HG03159 (cell line): ENCODE results near the gene KY.
"Not testable (repeated sequence)": the region's sequence is repeated elsewhere in the genome, so short reads cannot be mapped to it uniquely, and the experiment has no call there.

Experiments used
- ATAC-seq: cut with Tn5 transposase; IDR thresholded peaks from one replicate; pipeline ENCODE4 v1.9.1; 2021; ENCODE audit warnings: mild to moderate bottlenecking, moderate library complexity; ENCODE audit not compliant: unreplicated experiment

Gene KY

DNA sequence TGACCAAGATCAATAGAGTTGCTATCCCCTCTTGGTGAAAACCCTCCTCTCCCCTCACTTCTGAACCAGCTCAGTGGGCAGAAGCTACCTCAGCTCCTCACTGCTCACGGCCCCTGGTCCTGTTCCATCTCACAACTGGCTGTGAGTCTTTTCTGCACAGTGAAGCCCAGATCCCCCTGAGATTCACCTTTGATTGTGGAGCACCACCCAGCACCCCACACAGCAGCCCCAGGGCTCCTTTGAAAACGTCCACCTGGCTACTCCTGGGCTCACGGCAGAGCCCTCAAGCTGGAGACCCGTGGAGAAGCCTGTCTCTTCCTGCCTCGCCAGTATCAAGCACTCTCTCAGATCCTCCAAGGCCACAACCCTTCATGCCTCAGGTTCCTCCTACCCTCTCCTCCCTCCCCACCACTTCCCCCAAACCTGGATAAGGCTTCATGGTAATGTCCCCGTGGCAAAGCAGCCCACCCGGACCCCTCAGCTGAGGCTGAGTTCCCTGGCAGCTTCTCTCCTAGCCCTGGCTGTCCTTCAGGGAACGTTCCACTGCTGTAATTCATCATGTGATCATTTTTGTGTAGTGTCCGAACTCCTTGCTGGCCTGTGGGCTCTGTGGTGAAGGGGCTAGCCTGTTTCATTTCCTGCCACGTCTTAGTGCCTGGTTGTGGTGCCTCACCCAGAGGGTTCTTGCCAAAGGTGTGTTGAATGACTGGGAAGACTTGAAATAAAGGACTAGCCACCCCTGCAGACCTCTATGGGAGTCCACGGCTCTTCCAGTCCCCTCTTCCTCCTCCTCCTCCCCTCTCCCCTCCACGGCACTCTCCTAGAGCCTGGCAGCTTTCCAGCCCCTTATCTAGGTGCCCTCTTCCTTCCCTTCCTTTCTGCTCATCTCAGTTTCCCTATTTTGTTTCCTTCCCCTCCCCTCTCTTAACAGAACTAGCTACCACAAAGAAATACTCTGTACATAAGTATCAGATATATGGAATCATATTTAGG lies 44.5 kb downstream of the KY start:
- ATAC-seq = no peak

DNA sequence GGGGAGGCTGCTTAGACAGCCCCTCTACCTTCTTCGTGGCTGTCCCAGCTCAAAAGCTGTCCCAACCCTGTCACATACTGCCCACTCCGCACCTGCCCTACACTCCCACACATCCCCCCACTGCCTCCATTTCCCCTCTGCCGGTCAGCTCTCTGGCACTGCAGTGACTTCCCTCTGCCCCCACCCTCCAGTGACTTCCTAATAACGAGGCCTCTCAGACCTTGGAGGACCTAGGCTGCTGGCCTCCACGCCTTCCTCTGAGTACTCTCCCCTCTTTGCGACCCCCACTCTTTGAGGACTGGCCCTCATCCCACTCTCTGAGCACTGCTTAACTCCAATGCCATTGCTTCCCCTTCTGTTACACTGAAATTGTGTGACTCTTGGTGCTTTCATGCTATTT lies 45.3 kb downstream of the KY start:
- no peak for ATAC-seq

DNA sequence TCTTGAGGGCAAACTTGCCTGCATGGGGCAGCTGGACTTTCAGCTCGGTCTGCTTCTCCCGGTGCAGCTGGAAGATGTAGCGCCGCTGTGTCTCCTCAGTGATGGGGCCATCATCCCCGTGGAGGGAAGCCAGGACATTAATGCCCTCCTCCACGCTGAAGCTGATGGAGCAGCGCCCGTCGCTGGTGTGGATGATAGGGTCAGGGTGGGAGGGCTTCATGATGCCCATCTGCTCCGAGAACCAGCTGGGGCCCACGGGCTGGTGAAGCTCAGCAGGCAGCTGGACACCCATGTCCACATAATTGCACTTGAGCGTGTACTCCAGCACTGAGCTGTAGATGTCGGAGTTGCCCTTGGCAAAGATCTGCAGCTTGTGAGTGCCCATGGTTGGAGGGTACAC lies 46.9 kb downstream of the KY start:
- ATAC-seq = no peak

DNA sequence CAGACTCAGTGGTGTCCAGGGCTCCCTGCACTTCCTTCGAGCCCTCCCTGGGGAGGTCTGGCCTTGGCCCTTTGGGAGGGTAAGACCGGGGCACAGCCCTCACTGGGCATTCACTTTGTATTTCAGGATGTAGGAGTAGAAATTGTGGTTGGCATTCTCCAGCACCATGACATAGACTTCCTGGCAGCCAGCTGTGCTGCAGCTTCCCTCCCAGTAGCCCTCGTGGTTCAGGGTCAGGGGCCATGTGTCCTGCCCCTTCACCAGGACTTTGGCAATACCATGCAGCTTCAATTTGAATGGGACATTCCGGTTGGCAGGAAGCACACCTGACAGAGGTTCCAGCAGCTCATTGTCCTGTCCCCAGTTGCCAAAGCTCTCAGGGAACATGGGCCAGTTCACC lies 47.3 kb downstream of the KY start:
- no peak for ATAC-seq

DNA sequence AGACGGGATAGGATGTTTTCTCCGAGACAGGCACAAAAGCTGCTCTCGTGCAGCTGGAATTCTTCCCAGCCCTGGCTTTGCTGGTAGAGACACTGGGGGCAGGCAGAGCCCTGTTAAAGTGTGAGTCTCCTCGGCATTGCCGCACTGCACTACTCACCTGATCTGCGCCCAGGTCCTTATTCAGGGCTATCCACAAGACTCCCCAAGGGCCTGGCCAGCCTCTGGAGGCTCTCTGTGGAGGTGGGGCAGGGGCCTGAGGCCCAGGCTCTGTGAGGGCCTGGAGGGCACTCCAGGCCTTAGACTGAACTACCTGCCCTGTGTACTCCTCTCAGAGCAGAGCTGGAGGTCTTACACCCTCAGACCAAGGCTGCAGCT lies 48.4 kb downstream of the KY start:
- no peak for ATAC-seq

DNA sequence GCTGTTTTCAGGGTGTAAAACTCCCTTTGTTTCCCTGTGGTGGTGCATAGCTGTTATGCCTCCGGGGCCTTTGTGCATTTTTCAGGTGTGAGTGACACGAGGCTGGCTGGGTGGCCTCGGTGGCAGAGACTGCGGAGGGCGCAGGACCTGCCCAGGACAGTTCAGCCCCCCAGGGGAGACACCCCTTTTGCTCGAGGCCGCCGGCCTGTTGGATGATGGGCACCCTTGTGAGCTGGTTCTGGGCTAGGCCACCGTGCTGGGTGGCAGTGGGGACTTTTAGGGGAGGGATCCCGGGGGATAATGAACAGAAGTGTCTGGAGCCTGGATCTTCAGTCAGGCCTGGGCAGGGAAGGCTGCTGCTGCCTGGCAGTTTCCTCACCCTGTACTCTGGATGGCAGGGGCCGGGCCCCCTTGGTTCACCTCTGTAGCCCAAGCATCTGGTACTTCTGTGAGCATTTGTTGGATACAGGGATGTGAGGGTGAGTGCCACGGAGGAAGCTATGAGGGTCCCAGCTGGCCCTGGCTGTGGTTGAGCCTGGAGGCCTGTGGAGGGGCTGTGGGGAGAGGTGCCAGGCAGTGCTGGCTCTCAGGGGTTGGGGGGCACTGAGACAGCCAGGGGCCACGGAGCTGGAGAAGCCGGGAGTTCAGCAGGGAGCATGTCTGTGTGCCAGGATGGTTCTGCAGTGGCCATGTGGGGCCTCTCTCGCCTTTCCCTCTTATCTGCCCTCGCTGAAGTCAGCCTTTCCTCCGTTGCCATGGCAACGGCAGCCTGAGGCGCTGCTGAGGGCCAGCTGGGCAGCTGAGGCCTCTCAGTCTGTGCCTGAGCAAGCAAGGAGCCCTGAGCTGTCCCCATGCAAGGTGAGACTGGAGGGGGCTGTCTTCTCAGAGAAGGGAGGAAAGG lies 49.0 kb downstream of the KY start:
- no peak for ATAC-seq

DNA sequence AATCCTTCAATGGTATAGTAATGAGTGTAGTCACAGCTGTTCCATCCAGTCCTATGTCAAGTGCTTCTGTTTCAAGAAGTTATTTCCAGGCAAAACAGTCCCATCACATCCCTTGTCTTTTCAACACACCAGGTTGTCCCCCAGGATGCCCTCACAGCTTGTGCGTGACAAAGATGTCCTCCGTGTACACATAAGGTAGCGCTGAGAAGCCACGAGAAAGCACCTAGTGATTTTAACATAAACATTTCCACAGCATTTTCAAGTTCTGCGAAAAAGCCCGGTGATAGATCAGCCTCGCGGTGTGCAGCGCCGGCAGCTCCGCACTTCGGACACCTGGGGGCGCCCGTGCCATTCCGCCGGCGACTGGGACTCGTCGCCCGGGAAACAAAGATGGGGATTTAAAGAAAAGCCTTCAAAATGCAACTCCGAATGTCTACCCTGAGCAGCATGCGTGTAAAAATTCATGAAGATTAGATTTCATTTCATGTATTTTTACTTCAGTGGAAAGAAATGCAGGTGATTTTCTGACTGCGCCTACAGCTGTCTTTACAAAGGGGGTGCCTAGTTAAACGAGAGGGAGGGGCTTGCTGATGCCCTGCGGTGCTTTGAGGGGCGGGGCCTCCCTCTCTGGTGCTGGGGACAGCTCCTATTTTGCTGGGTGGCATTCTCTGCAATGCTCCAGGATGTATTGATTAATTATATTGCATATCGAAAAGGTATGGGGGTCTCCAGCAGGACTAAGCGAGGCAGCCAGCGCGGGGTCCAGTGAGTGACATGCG lies 49.9 kb downstream of the KY start:
- ATAC-seq = peak; percentile 70

DNA sequence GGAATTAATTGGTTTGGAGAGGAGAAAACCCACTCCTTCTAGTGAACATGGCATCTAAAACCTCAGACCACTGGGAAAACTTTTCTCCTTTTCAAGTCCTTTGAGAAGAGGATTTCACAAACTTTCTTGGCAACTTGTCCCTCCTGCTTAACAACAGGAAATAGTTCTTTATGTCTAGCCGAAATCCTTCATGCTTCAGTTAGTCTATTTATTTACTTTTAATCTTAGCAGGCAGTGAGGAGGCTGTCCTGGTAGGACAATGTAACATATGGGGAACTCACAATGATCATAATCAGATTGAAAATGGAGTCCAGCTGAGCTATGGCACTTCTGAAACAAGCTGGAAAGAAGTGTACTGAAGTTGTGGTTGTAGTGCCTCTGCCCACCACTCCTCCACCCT lies 50.6 kb downstream of the KY start:
- ATAC-seq = no peak

DNA sequence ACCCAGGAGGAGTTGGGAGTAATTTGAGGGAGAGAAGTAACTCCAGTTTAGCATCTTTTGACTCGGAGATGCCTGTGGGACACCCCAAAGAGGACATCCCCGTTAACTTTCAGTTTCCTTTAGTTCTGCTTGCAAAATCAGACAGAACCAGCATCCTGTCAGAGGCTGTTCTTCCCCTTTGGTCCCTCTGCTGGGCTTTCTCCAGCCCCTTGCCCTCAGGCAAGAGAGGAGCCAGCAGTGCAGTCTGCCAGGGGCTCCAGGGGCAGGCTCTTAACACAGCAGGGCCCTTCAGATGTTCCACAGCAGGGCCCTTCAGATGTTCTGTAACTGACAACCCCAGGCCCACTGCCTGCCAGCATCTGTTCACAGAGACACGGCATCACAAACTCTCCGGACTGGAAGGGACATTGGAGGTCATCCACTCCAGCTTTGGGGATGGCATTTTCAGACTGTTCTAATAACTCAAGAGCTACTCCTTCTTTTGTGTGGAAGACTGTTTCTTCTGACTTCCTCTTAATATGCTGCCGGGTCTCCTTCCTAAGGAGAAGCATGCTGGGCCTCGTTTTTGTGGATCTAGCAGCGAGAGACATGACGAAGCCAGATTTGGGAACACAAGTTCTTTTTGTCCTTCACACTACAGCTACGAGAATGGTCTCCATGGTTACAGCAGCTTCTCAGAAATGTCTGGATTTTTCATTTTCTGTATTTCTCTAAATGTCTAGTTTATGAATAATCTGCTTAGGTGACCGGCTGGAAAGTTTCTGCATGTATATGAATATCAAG lies 51.9 kb downstream of the KY start:
- no peak for ATAC-seq

DNA sequence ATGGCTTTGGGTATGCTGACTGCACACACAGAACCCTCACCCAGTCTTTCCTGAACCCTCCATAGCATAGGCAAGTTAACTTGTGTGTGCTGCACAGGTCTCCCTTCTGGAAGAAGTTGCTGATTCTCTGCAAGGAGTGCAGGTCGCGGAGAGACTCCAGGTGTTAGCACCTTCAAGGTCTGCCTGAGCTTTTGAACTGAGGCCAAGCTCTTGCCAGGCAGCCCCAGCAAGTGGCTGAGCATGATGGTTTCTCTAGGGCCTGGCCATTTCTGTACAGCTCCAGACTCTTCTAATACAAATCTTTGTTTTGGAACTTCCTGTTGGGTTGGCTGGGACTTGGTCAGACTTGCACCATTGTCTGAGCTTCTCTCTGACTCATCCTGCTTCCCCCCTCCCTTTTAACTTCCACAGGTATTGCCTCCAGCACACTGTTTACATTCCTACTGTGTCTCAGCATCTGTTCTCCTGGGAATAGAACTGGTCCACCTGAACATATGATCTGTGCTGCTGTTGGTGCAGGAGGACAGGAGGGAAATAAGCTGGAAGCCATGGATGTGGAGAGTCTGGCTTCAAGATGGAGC lies 53.3 kb downstream of the KY start:
- ATAC-seq = no peak

DNA sequence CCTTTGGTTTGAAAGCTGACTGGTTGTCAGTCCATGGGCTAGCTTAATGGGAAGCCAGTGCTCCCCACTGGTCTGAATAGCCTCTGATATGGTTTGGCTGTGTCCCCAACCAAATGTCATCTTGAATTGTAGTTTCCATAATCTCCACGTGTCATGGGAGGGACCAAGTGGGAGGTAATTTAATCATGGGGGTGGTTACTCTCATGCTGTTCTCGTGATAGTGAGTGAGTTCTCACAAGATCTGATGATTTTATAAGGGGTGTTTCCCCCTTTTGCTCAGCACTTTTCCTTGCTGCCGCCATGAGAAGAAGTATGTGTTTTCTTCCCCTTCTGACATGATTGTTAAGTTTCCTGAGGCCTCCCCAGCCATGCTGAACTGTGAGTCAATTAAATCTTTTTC lies 55.8 kb downstream of the KY start:
- not testable (repeated sequence) for ATAC-seq

DNA sequence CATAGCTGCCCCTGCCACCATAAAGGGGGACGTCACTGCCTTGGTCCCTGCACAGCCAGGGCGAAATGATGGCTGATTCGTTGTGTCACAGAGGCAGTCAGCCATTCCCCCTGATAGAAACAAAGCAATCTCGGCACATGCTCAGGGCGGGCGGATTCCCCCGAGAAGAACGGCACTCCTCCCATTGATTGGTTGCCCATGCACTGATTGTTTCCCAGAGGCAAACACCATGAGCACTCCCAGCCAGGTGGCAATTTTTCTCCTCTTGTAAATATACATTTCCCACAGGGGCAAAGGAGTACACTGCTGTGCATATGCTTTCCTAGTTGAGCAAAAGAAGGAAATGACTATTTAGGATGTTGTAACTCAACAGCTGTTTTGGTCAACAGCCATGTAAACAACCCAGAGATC lies 56.5 kb downstream of the KY start:
- ATAC-seq = no peak

DNA sequence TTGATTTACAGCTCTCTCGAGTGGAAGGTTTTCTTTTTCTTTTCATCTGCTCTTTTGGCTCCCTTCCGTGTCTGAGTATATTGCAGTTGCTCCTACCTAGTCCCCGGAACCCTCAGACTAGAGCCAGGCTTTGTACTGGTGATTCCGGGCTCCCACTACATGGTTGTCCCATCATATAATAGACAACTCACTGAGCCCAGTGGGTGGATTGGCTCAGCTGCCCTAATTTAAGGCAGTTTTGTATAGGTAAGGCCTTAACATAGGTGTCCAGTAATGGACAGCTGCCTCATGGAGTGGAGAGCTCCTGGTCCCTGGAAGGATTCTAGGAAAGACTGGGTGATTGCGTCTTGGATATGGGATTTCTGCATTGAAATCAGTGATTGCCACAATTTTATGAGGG lies 58.0 kb downstream of the KY start:
- no peak for ATAC-seq

DNA sequence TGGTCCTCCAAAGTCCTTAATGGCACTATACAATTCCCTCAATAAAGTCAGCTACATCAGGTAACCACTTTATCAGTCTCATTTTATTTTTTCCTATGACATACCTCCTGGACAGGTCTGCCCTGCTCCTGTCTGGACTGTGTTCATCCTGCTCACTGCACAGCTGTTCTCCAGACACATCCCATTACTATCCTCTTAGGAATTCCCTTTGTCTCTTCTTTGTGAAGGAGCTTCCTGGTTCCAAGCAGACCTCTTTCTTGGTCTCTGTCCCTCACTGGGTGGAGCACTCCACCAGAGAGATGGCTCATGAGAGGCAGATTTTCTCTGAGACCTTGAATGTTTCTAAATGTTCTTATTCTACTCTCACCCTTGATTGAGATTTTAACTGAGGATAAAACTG lies 60.1 kb downstream of the KY start:
- no peak for ATAC-seq

DNA sequence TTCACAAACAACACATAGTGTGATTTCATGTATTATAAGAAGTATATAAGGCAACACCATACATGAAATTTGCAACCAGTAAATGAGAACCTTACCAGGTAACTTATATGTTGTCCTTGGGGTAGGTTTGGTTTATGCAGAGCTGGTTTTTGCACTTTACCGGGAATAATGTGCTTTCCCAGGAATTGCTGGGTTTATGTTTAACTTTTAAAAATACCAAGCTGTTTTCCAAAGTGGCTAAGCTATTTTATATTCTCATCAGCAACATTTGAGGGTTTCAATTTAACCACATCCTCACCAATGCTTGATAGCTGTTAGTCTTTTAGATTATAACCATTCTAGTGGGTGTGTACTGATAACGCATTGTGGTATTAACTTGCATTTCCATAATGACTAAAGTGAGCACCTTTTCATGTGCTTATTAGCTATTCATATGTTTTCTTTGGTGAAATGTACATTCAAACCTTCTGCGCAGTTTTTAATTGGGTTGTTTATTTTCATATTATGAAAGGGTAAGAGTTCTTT lies 71.6 kb downstream of the KY start:
- ATAC-seq = no peak

DNA sequence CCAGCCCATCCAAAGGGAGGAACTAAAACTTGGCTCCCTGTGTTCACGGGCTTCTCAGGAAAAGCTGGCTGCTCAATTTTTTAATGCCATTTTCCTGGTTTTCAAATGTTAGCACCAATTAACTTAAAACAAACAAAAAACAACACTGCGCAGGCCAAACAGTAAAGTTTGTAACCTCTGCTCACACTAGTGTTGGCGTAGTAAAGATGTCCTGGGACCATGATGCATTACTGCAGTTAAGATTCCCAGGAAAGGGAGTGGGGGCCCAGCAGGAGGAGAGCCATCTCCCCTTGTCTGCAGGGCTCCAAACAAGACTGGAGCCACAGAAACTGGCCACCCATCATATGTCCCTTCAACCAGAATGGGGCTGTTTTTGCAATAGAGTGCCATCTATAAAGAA lies 74.0 kb downstream of the KY start:
- ATAC-seq = no peak

DNA sequence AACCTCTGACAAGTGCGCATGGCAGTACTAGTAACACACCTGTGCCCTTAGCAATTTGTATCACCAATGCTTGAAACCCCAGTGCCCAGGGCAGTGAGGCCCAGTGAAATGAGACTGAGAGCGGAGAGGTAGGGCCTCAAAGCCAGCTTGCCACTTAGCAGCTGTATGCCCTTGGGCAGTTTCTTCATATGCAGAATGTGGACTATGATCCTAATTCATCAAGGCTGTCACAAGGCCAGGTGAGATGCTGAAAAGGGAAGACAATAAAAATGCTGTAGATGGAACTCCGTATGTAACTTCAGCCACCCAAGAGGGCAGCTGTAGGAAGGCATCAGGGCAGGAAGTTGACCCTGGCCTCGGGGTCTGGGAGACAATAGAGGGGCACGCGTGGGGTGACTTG lies 74.4 kb downstream of the KY start:
- no peak for ATAC-seq

DNA sequence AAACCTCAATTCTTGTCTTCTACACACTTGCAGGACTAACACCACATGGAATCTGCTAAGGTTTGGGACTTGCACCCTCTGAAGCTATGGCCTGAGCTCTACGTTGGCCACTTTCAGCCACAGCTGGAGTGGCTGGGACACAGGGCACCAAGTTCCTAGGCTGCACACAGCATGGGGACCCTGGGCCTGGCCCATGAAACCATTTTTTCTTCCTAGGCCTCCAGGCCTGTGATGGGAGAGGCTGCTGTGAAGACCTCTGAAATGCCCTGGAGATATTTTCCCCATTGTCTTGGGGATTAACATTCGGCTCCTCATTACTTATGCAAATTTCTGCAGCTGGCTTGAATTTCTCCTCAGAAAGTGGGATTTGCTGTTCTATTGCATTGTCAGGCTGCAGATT lies 80.9 kb downstream of the KY start:
- not testable (repeated sequence) for ATAC-seq

DNA sequence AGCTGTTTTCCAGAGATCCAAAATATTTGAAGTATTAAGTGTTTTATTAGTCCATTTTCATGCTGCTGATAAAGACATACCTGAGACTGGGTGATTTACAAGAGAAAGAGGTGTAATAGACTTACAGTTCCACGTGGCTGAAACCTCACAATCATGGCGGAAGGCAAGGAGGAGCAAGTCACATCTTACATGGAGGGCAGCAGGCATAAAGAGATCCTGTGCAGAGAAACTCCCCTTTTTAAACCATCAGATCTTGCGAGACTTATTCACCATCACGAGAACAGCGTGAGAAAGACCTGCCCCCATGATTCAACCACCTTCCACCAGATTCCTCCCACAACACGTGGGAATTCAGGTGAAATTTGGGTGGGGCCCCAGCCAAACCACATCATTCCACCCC lies 82.0 kb downstream of the KY start:
- ATAC-seq = no peak

DNA sequence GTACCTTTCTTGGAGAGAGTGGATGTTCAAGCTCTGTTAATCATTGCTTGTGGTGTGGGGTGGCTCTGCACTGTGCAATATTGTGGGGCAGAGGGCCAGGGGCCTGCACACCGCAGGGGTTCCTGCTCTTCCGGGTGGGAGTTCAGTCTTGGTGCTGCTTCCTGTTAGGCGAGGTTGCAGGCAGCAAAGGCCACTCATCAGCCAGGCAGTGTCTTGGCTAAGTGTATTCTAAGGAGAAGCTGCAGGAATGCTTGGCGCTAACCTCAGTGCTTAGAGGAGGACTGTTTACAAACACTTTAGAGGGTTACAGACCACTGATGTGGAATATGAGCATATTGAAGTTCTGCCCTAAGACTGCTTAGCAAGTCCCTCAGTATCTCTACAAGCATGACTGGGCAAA lies 83.2 kb downstream of the KY start:
- ATAC-seq = no peak
